HEK293 (cell line): ENCODE results near the gene CYP4F8.

Source experiments
- IKZF3 ChIP-seq: fragments of 450-650 bp; IDR thresholded peaks from 2 replicates; pipeline ENCODE4 v1.5.0; 2018; ENCODE audit warnings: missing biosample characterization, mild to moderate bottlenecking, missing genetic modification characterization, moderate library complexity
- TF ChIP-seq, protein P1 (sequence below): fragments of 450-650 bp; formaldehyde crosslinking; IDR thresholded peaks from 2 replicates; pipeline ENCODE4 v1.5.1; 2016; ENCODE audit warnings: missing biosample characterization, missing genetic modification characterization
- TF ChIP-seq, protein P2 (sequence below): fragments of 450-650 bp; formaldehyde crosslinking; IDR thresholded peaks from 2 replicates; pipeline ENCODE4 v1.5.1; 2016; ENCODE audit warnings: missing biosample characterization, missing genetic modification characterization

- TF ChIP-seq, protein P1, sequence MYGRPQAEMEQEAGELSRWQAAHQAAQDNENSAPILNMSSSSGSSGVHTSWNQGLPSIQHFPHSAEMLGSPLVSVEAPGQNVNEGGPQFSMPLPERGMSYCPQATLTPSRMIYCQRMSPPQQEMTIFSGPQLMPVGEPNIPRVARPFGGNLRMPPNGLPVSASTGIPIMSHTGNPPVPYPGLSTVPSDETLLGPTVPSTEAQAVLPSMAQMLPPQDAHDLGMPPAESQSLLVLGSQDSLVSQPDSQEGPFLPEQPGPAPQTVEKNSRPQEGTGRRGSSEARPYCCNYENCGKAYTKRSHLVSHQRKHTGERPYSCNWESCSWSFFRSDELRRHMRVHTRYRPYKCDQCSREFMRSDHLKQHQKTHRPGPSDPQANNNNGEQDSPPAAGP (tag by site-specific recombination): no peak
- no peak for TF ChIP-seq IKZF3 (tag by site-specific recombination)
- TF ChIP-seq, protein P2, sequence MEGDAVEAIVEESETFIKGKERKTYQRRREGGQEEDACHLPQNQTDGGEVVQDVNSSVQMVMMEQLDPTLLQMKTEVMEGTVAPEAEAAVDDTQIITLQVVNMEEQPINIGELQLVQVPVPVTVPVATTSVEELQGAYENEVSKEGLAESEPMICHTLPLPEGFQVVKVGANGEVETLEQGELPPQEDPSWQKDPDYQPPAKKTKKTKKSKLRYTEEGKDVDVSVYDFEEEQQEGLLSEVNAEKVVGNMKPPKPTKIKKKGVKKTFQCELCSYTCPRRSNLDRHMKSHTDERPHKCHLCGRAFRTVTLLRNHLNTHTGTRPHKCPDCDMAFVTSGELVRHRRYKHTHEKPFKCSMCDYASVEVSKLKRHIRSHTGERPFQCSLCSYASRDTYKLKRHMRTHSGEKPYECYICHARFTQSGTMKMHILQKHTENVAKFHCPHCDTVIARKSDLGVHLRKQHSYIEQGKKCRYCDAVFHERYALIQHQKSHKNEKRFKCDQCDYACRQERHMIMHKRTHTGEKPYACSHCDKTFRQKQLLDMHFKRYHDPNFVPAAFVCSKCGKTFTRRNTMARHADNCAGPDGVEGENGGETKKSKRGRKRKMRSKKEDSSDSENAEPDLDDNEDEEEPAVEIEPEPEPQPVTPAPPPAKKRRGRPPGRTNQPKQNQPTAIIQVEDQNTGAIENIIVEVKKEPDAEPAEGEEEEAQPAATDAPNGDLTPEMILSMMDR (tag by site-specific recombination): no peak
Measured at GRCh38 chr19:15675560-15675959, 60.5 kb downstream of the CYP4F8 start.
